Loucy (cell line): ENCODE results near the gene NPHP3.

ENCODE experiments used
- EZH2phosphoT487 ChIP-seq: fragments of 200-600 bp; IDR thresholded peaks from 2 replicates; pipeline ENCODE4 v1.6.1; 2018; ENCODE audit warnings: antibody characterized with exemption, mild to moderate bottlenecking, moderate library complexity, borderline replicate concordance
- TF ChIP-seq, protein P1 (sequence below): fragments of 200-600 bp; sonication (generic); conservative IDR thresholded peaks from 2 replicates; pipeline ENCODE4 v1.5.1; 2014; ENCODE audit warnings: mild to moderate bottlenecking, antibody characterized with exemption, low read length

DNA sequence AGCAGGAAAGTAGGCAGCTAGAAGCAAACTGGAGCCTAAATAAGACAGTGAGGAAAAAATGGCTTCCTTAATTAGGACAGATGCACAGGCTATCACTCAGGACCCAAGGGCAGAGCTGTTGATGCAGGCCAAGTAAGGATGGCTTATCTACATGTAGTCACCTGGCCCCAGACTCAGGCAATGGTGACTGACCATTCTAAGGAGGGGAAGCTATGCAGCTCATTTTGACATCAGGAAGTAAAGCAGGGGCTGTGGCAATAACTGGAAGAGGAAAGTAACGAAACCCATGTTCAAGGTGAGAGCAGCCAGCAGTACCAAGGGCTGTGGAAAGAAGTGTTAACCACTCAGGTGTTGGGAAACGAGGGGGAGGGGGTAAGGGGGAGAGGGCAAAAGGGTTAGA, 78.8 kb downstream of the NPHP3 start:
- no peak for TF ChIP-seq EZH2phosphoT487
- TF ChIP-seq, protein P1, sequence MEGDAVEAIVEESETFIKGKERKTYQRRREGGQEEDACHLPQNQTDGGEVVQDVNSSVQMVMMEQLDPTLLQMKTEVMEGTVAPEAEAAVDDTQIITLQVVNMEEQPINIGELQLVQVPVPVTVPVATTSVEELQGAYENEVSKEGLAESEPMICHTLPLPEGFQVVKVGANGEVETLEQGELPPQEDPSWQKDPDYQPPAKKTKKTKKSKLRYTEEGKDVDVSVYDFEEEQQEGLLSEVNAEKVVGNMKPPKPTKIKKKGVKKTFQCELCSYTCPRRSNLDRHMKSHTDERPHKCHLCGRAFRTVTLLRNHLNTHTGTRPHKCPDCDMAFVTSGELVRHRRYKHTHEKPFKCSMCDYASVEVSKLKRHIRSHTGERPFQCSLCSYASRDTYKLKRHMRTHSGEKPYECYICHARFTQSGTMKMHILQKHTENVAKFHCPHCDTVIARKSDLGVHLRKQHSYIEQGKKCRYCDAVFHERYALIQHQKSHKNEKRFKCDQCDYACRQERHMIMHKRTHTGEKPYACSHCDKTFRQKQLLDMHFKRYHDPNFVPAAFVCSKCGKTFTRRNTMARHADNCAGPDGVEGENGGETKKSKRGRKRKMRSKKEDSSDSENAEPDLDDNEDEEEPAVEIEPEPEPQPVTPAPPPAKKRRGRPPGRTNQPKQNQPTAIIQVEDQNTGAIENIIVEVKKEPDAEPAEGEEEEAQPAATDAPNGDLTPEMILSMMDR: no peak
